Measurements from ENCODE around the gene MEGF11.

- TF ChIP-seq, protein P1, sequence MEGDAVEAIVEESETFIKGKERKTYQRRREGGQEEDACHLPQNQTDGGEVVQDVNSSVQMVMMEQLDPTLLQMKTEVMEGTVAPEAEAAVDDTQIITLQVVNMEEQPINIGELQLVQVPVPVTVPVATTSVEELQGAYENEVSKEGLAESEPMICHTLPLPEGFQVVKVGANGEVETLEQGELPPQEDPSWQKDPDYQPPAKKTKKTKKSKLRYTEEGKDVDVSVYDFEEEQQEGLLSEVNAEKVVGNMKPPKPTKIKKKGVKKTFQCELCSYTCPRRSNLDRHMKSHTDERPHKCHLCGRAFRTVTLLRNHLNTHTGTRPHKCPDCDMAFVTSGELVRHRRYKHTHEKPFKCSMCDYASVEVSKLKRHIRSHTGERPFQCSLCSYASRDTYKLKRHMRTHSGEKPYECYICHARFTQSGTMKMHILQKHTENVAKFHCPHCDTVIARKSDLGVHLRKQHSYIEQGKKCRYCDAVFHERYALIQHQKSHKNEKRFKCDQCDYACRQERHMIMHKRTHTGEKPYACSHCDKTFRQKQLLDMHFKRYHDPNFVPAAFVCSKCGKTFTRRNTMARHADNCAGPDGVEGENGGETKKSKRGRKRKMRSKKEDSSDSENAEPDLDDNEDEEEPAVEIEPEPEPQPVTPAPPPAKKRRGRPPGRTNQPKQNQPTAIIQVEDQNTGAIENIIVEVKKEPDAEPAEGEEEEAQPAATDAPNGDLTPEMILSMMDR (conservative IDR thresholded peaks at IDR 0.05; ENCODE audit: low read depth, low read length), result no peak
- TF ChIP-seq EZH2 (IDR thresholded peaks at IDR 0.05; ENCODE audit: low read length, unreplicated experiment), result no peak
Observed at GRCh38 chr15:65952391-65953053, 301.0 kb downstream of the MEGF11 start.
